ENCODE data around the gene PON2. TPM values are rescaled to one million over a fixed set of nuclear protein-coding genes. Genes with fewer than 3 reads are reported as not detected.

The PON2 gene
- total and polyA plus RNA-seq, 10 of the 15 experiments (the other 5 are each of a cell fraction or from before 2014, with no cell fraction given) = 22.9 to 127 (median 46.1) TPM

GRCh38 chr7:95473276-95473985 is 38.6 kb upstream of the PON2 start:
- ChIA-PET CTCF (interaction anchor here (0.9 to 7.5 kb wide), 8 partner anchors 8 to 272 kb away, joined by 3 to 136 read pairs (median 4); partner anchors contain the start of gene ASB4), RAD21 (ENCODE audit: unreplicated experiment) (interaction anchor here (0.6 to 1.6 kb wide), 7 partner anchors 9 to 55 kb away, joined by 3 to 5 read pairs (median 4); no protein-coding TSS in a partner anchor), SMC1A (ENCODE audit: uncharacterized antibody, unreplicated experiment) (interaction anchor here (0.5 to 14.9 kb wide), 10 partner anchors 7 to 226 kb away, joined by 3 to 203 read pairs (median 5); partner anchors contain the start of gene ASB4), POLR2A (no interaction called here)
- no TSS peak for BruUV-seq (replicated peaks)
- Histone ChIP-seq H3K27me3 (replicated peaks in 1 of 2; ENCODE audit: control insufficient read depth in 2 of 2, insufficient read depth in 2 of 2, low read length in 1 of 2) (no peaks in the 10 kb centered on the region), H3K4me1 (ENCODE audit: control insufficient read depth, insufficient read depth, low read length) (no peaks in the 10 kb centered on the region; the same call in 1 of the 2 replicates), H3K27ac (ENCODE audit: control insufficient read depth, insufficient read depth) (no peak overlapping the region), H3K4me2 (ENCODE audit: control insufficient read depth, insufficient read depth) (no peak overlapping the region), H2AFZ (ENCODE audit: control insufficient read depth, low read depth, low read length) (no peak overlapping the region), H3K36me3 (ENCODE audit: control insufficient read depth in 2 of 2, insufficient read depth in 2 of 2, low read length in 1 of 2) (no peaks in the 10 kb centered on the region), H4K20me1 (ENCODE audit: control insufficient read depth, insufficient read depth) (no peaks in the 10 kb centered on the region), H3K9ac (ENCODE audit: control insufficient read depth, insufficient read depth, low read length) (no peak overlapping the region), H3K4me3 (no peak overlapping the region), H3K9me3 (replicated peaks; ENCODE audit: control insufficient read depth, insufficient read depth, low read length) (no peaks in the 10 kb centered on the region), H3K79me2 (ENCODE audit: control insufficient read depth, insufficient read depth, low read length) (no peaks in the 10 kb centered on the region)
- FAIRE-seq = no peak
- in situ Hi-C loops (cut with MboI) = loop anchor here (10.0 kb wide), 1 partner anchor 279 kb away; no protein-coding TSS in a partner anchor
- no peak for ATAC-seq
- TF ChIP-seq HDGF (IDR thresholded peaks at IDR 0.05) (no peak), ZSCAN29 (IDR thresholded peaks at IDR 0.05) (no peak), TARDBP (IDR thresholded peaks at IDR 0.05; ENCODE audit: borderline replicate concordance) (no peak), YBX1 (IDR thresholded peaks at IDR 0.05) (no peak), GABPA (IDR thresholded peaks at IDR 0.05; ENCODE audit: low read depth) (no peak), CREM (IDR thresholded peaks at IDR 0.05; ENCODE audit: low read depth) (no peak), MTA2 (IDR thresholded peaks at IDR 0.05; ENCODE audit: low read depth) (no peak)
- TF ChIP-seq, protein P1, sequence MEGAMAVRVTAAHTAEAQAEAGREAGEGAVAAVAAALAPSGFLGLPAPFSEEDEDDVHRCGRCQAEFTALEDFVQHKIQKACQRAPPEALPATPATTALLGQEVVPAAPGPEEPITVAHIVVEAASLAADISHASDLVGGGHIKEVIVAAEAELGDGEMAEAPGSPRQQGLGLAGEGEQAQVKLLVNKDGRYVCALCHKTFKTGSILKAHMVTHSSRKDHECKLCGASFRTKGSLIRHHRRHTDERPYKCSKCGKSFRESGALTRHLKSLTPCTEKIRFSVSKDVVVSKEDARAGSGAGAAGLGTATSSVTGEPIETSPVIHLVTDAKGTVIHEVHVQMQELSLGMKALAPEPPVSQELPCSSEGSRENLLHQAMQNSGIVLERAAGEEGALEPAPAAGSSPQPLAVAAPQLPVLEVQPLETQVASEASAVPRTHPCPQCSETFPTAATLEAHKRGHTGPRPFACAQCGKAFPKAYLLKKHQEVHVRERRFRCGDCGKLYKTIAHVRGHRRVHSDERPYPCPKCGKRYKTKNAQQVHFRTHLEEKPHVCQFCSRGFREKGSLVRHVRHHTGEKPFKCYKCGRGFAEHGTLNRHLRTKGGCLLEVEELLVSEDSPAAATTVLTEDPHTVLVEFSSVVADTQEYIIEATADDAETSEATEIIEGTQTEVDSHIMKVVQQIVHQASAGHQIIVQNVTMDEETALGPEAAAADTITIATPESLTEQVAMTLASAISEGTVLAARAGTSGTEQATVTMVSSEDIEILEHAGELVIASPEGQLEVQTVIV (IDR thresholded peaks at IDR 0.05; ENCODE audit: borderline replicate concordance, partially characterized antibody) = no peak
- TF ChIP-seq, protein P2, sequence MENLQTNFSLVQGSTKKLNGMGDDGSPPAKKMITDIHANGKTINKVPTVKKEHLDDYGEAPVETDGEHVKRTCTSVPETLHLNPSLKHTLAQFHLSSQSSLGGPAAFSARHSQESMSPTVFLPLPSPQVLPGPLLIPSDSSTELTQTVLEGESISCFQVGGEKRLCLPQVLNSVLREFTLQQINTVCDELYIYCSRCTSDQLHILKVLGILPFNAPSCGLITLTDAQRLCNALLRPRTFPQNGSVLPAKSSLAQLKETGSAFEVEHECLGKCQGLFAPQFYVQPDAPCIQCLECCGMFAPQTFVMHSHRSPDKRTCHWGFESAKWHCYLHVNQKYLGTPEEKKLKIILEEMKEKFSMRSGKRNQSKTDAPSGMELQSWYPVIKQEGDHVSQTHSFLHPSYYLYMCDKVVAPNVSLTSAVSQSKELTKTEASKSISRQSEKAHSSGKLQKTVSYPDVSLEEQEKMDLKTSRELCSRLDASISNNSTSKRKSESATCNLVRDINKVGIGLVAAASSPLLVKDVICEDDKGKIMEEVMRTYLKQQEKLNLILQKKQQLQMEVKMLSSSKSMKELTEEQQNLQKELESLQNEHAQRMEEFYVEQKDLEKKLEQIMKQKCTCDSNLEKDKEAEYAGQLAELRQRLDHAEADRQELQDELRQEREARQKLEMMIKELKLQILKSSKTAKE (IDR thresholded peaks at IDR 0.05; ENCODE audit: low read depth, poor library complexity, severe bottlenecking) = no peak
- TF ChIP-seq, protein P3, sequence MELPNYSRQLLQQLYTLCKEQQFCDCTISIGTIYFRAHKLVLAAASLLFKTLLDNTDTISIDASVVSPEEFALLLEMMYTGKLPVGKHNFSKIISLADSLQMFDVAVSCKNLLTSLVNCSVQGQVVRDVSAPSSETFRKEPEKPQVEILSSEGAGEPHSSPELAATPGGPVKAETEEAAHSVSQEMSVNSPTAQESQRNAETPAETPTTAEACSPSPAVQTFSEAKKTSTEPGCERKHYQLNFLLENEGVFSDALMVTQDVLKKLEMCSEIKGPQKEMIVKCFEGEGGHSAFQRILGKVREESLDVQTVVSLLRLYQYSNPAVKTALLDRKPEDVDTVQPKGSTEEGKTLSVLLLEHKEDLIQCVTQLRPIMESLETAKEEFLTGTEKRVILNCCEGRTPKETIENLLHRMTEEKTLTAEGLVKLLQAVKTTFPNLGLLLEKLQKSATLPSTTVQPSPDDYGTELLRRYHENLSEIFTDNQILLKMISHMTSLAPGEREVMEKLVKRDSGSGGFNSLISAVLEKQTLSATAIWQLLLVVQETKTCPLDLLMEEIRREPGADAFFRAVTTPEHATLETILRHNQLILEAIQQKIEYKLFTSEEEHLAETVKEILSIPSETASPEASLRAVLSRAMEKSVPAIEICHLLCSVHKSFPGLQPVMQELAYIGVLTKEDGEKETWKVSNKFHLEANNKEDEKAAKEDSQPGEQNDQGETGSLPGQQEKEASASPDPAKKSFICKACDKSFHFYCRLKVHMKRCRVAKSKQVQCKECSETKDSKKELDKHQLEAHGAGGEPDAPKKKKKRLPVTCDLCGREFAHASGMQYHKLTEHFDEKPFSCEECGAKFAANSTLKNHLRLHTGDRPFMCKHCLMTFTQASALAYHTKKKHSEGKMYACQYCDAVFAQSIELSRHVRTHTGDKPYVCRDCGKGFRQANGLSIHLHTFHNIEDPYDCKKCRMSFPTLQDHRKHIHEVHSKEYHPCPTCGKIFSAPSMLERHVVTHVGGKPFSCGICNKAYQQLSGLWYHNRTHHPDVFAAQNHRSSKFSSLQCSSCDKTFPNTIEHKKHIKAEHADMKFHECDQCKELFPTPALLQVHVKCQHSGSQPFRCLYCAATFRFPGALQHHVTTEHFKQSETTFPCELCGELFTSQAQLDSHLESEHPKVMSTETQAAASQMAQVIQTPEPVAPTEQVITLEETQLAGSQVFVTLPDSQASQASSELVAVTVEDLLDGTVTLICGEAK (IDR thresholded peaks at IDR 0.05; ENCODE audit: borderline replicate concordance) = no peak
- TF ChIP-seq, protein P4, sequence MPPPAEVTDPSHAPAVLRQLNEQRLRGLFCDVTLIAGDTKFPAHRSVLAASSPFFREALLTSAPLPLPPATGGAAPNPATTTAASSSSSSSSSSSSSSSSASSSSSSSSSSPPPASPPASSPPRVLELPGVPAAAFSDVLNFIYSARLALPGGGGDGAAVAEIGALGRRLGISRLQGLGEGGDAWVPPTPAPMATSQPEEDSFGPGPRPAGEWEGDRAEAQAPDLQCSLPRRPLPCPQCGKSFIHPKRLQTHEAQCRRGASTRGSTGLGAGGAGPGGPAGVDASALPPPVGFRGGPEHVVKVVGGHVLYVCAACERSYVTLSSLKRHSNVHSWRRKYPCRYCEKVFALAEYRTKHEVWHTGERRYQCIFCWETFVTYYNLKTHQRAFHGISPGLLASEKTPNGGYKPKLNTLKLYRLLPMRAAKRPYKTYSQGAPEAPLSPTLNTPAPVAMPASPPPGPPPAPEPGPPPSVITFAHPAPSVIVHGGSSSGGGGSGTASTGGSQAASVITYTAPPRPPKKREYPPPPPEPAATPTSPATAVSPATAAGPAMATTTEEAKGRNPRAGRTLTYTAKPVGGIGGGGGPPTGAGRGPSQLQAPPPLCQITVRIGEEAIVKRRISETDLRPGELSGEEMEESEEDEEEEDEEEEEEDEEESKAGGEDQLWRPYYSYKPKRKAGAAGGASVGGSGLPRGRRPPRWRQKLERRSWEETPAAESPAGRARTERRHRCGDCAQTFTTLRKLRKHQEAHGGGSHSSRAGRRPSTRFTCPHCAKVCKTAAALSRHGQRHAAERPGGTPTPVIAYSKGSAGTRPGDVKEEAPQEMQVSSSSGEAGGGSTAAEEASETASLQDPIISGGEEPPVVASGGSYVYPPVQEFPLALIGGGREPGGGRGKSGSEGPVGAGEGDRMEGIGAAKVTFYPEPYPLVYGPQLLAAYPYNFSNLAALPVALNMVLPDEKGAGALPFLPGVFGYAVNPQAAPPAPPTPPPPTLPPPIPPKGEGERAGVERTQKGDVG (CRISPR knock-in tag; IDR thresholded peaks at IDR 0.05) = no peak
- no peak for DNase-seq (ENCODE audit: low read depth, low spot score)
- intact Hi-C loops (cut with micrococcal nuclease; ENCODE audit: unreplicated experiment) = loop anchor here (10.0 kb wide), 1 partner anchor 819 kb away; the partner anchor contains the start of gene SGCE
- 53% methylated on average over 9 of the region's 9 CpGs for WGBS (ENCODE audit: insufficient coverage, insufficient replicate concordance, low lambda C conversion rate, missing lambda C conversion rate)
